ENCODE measurements around the gene AGO1. TPM values are rescaled to one million over a fixed set of nuclear protein-coding genes. Genes with fewer than 3 reads are reported as not detected.

Gene AGO1
- total and polyA plus RNA-seq, 2 of the 13 experiments (the other 11 are each of a cell fraction or from before 2014, with no cell fraction given), result 9.2 to 18.6 TPM

DNA sequence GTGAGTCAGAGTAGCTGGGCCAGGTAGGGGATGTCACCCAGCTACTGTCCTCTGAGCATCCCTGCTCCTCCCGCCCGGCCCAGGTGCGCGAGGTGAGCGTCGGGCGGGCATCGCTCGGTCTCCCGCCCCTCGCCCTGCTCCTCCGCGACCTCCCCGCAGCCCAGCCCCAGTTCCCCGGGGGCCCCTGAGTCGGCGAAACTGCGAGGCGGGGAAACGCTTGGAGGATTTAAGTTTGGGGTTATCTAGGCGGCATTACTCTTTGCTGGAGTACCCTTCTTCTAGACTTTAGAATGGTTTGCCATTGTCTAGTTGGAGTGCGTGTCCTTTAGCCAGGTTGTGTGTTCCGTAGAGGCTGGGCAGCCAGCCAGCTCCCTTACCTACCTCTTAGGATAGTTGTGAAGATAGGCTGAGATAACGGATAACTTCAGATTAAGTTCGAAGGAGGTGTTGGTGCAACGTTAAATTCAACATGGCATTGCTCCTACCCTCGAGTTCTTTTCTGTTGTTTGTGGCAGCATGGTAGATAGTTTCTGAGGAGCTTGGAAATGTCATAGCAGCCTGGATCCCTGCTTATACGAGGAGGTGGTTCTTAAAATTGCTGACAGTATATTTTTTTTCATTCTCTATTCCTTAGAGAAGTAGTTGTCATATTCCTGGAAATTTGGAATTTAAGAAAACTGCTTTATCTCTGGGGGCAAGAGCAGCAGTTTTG lies 48.6 kb downstream of the AGO1 start (continued):
- TF ChIP-seq, protein P1, sequence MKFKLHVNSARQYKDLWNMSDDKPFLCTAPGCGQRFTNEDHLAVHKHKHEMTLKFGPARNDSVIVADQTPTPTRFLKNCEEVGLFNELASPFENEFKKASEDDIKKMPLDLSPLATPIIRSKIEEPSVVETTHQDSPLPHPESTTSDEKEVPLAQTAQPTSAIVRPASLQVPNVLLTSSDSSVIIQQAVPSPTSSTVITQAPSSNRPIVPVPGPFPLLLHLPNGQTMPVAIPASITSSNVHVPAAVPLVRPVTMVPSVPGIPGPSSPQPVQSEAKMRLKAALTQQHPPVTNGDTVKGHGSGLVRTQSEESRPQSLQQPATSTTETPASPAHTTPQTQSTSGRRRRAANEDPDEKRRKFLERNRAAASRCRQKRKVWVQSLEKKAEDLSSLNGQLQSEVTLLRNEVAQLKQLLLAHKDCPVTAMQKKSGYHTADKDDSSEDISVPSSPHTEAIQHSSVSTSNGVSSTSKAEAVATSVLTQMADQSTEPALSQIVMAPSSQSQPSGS (CRISPR knock-in tag; IDR thresholded peaks at IDR 0.05), result 0 out of 2 replicates have a peak, but pooled peaks have one; percentile 33
- TF ChIP-seq, protein P2, sequence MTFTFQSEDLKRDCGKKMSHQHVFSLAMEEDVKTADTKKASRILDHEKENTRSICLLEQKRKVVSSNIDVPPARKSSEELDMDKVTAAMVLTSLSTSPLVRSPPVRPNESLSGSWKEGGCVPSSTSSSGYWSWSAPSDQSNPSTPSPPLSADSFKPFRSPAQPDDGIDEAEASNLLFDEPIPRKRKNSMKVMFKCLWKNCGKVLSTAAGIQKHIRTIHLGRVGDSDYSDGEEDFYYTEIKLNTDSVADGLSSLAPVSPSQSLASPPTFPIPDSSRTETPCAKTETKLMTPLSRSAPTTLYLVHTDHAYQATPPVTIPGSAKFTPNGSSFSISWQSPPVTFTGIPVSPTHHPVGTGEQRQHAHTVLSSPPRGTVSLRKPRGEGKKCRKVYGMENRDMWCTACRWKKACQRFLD (CRISPR knock-in tag; IDR thresholded peaks at IDR 0.05; ENCODE audit: borderline replicate concordance), result 0 out of 2 replicates have a peak, but pooled peaks have one; percentile 16
- TF ChIP-seq ZNF280B (CRISPR knock-in tag; IDR thresholded peaks at IDR 0.05; ENCODE audit: borderline replicate concordance), result 0 out of 2 replicates have a peak, but pooled peaks have one; percentile 67
- TF ChIP-seq, protein P3, sequence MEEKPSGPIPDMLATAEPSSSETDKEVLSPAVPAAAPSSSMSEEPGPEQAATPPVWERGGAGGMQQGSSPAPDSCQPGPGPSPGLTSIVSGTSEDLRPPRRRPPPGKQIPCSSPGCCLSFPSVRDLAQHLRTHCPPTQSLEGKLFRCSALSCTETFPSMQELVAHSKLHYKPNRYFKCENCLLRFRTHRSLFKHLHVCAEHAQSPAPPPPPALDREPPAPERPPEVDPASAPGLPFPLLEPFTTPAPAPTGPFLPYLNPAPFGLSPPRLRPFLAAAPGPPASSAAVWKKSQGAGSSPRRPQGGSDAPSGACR (CRISPR knock-in tag; IDR thresholded peaks at IDR 0.05), result peak; percentile 68
- TF ChIP-seq KDM2A (CRISPR knock-in tag; IDR thresholded peaks at IDR 0.05; ENCODE audit: borderline replicate concordance, low read depth), result no peak
- TF ChIP-seq POGZ (CRISPR knock-in tag; IDR thresholded peaks at IDR 0.05), result 0 out of 2 replicates have a peak, but pooled peaks have one; percentile 2
- no peak; the same call in 1 of the 2 replicates for TF ChIP-seq ZNF776 (CRISPR knock-in tag; IDR thresholded peaks at IDR 0.05)
- TF ChIP-seq ZNF598 (CRISPR knock-in tag; IDR thresholded peaks at IDR 0.05; ENCODE audit: borderline replicate concordance), result peak; percentile 48; the same call in 1 of the 2 replicates
- 0 out of 2 replicates have a peak, but pooled peaks have one; percentile 5 for TF ChIP-seq ZNF160 (CRISPR knock-in tag; IDR thresholded peaks at IDR 0.05)
- peak; percentile 21; the same call in 1 of the 2 replicates for TF ChIP-seq ZSCAN25 (CRISPR knock-in tag; IDR thresholded peaks at IDR 0.05)
- TF ChIP-seq, protein P4, sequence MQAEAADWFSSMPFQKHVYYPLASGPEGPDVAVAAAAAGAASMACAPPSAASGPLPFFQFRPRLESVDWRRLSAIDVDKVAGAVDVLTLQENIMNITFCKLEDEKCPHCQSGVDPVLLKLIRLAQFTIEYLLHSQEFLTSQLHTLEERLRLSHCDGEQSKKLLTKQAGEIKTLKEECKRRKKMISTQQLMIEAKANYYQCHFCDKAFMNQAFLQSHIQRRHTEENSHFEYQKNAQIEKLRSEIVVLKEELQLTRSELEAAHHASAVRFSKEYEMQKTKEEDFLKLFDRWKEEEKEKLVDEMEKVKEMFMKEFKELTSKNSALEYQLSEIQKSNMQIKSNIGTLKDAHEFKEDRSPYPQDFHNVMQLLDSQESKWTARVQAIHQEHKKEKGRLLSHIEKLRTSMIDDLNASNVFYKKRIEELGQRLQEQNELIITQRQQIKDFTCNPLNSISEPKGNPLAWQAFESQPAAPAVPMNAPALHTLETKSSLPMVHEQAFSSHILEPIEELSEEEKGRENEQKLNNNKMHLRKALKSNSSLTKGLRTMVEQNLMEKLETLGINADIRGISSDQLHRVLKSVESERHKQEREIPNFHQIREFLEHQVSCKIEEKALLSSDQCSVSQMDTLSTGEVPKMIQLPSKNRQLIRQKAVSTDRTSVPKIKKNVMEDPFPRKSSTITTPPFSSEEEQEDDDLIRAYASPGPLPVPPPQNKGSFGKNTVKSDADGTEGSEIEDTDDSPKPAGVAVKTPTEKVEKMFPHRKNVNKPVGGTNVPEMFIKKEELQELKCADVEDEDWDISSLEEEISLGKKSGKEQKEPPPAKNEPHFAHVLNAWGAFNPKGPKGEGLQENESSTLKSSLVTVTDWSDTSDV (CRISPR knock-in tag; IDR thresholded peaks at IDR 0.05), result 0 out of 2 replicates have a peak, but pooled peaks have one; percentile 2
- TF ChIP-seq MTF2 (CRISPR knock-in tag; IDR thresholded peaks at IDR 0.05; ENCODE audit: borderline replicate concordance), result peak; percentile 20; the same call in 1 of the 2 replicates
- TF ChIP-seq, protein P5, sequence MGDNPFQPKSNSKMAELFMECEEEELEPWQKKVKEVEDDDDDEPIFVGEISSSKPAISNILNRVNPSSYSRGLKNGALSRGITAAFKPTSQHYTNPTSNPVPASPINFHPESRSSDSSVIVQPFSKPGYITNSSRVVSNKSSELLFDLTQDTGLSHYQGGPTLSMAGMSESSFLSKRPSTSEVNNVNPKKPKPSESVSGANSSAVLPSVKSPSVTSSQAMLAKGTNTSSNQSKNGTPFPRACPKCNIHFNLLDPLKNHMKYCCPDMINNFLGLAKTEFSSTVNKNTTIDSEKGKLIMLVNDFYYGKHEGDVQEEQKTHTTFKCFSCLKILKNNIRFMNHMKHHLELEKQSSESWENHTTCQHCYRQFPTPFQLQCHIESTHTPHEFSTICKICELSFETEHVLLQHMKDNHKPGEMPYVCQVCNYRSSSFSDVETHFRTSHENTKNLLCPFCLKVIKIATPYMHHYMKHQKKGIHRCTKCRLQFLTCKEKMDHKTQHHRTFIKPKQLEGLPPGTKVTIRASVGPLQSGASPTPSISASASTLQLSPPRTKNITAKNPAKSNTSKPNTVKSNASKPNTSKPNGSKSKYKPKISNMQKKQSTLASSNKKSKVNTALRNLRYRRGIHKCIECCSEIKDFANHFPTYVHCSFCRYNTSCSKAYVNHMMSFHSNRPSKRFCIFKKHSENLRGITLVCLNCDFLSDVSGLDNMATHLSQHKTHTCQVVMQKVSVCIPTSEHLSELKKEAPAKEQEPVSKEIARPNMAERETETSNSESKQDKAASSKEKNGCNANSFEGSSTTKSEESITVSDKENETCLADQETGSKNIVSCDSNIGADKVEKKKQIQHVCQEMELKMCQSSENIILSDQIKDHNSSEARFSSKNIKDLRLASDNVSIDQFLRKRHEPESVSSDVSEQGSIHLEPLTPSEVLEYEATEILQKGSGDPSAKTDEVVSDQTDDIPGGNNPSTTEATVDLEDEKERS (CRISPR knock-in tag; IDR thresholded peaks at IDR 0.05), result 0 out of 2 replicates have a peak, but pooled peaks have one; percentile 40
- no peak for TF ChIP-seq IKZF4 (CRISPR knock-in tag; IDR thresholded peaks at IDR 0.05; ENCODE audit: borderline replicate concordance, low read depth, not compliant biosample characterization)
